Keratinocyte (primary cell): Measurements from ENCODE around the gene CYP46A1. TPM values are rescaled to one million over a fixed set of nuclear protein-coding genes. Genes with fewer than 3 reads are reported as not detected.

Source experiments
- DNase-seq: peaks from one replicate; pipeline ENCODE4 v3.0.0-alpha.2; 2011; ENCODE audit warnings: low read depth, missing footprints, low spot score
- FAIRE-seq: peaks from 2 replicates; lab custom pipeline; 2011; peaks lifted over from hg19 to GRCh38; lab: Jason Lieb, UNC
- H2AFZ ChIP-seq: 2 replicates; pipeline ENCODE4 v1.6.0; 2012; ENCODE audit warnings: low read length, control low read depth, inconsistent platforms; ENCODE audit not compliant: control insufficient read depth
- H3K27ac ChIP-seq: 2 replicates; pipeline ENCODE4 v1.5.1; 2011; ENCODE audit warnings: low read length; ENCODE audit not compliant: control insufficient read depth, insufficient read depth
- H3K27me3 ChIP-seq: 3 replicates; pipeline ENCODE4 v1.6.0; 2011; ENCODE audit warnings: low read length; ENCODE audit not compliant: control insufficient read depth, insufficient read depth; ENCODE audit errors: extremely low read depth
- H3K36me3 ChIP-seq, 2 experiments: 2 replicates in 1 of 2; 3 replicates in 1 of 2; pipeline ENCODE4 v1.5.1; 2011; ENCODE audit warnings: low read length in 2 of 2, mild to moderate bottlenecking in 1 of 2; ENCODE audit not compliant: control insufficient read depth in 2 of 2, insufficient read depth in 2 of 2; ENCODE audit errors: extremely low read depth in 1 of 2
- H3K4me1 ChIP-seq: 3 replicates; pipeline ENCODE4 v1.5.1; 2011; ENCODE audit warnings: low read length; ENCODE audit not compliant: control insufficient read depth, insufficient read depth; ENCODE audit errors: extremely low read depth
- H3K4me2 ChIP-seq: 3 replicates; pipeline ENCODE4 v1.6.0; 2011; ENCODE audit warnings: low read depth, low read length; ENCODE audit not compliant: control insufficient read depth, insufficient read depth; ENCODE audit errors: extremely low read depth
- H3K4me3 ChIP-seq, 3 experiments: fragments of 200-600 bp in 1 of 3; sonication (generic) in 1 of 3; 2 replicates in 2 of 3; 3 replicates in 1 of 3; pipeline ENCODE4 v1.5.1; 2011 to 2016; ENCODE audit warnings: low read length in 3 of 3, mild to moderate bottlenecking in 3 of 3, control low read depth in 2 of 3, inconsistent platforms in 1 of 3, low read depth in 1 of 3, mixed read lengths in 1 of 3, mixed run types in 1 of 3, moderate library complexity in 1 of 3; ENCODE audit not compliant: control insufficient read depth in 2 of 3, insufficient read depth in 2 of 3; ENCODE audit errors: extremely low read depth in 1 of 3
- H3K79me2 ChIP-seq: 2 replicates; pipeline ENCODE4 v1.6.0; 2012; ENCODE audit warnings: low read length; ENCODE audit not compliant: control insufficient read depth, insufficient read depth
- H3K9ac ChIP-seq: 3 replicates; pipeline ENCODE4 v1.6.0; 2011; ENCODE audit warnings: low read length; ENCODE audit not compliant: control insufficient read depth, insufficient read depth; ENCODE audit errors: extremely low read depth
- H3K9me1 ChIP-seq: 3 replicates; pipeline ENCODE4 v1.6.0; 2011; ENCODE audit warnings: low read length; ENCODE audit not compliant: control insufficient read depth, insufficient read depth; ENCODE audit errors: extremely low read depth
- H3K9me3 ChIP-seq: 2 replicates; pipeline ENCODE4 v1.5.1; 2012; ENCODE audit warnings: low read depth, low read length; ENCODE audit not compliant: control insufficient read depth
- H4K20me1 ChIP-seq: 3 replicates; pipeline ENCODE4 v1.6.0; 2011; ENCODE audit warnings: low read length; ENCODE audit not compliant: control insufficient read depth, insufficient read depth; ENCODE audit errors: extremely low read depth
- EZH2 ChIP-seq: IDR thresholded peaks from one replicate; pipeline ENCODE4 v1.6.1; 2012; ENCODE audit warnings: inconsistent platforms, mild to moderate bottlenecking, low read length, moderate library complexity
- dilution Hi-C: fragments of 300-500 bp; cut with MboI; formaldehyde crosslinking; loops from one replicate; pipeline ENCODE4 v1.7.0; 2020; ENCODE audit warnings: low sequenced_read_pairs; ENCODE audit not compliant: extremely low pct_ligation_motif_present
- polyA plus RNA-seq, 5 experiments: library from polyadenylated mRNA; depleted of rRNA in 3 of 5; stranded (reverse) in 3 of 5; stranded (forward) in 1 of 5; unstranded in 1 of 5; fragments of >200 nt; gene quantifications; 1 replicate in 1 of 5; 2 replicates in 3 of 5; 3 replicates in 1 of 5; pipeline versions ENCODE4 v1.2.1 to v1.2.3, GENCODE V29; 2011 to 2012; ENCODE audit warnings: missing spikeins in 2 of 5, low read depth in 1 of 5, low replicate concordance in 1 of 5
- TF ChIP-seq, protein P1 (sequence below), 3 experiments: IDR thresholded peaks in 1 of 3; conservative IDR thresholded peaks in 1 of 3; optimal IDR thresholded peaks in 1 of 3; 2 replicates in 2 of 3; 3 replicates in 1 of 3; pipeline versions ENCODE3 to v1.5.1; 2011; ENCODE audit warnings: low read length in 3 of 3, mild to moderate bottlenecking in 3 of 3, moderate library complexity in 2 of 3, control low read depth in 1 of 3, inconsistent platforms in 1 of 3; ENCODE audit not compliant: insufficient read depth in 2 of 3; ENCODE audit errors: extremely low read depth in 1 of 3

CYP46A1 gene
- polyA plus RNA-seq, 1 donor (not counting 4 experiments of a cell fraction or from before 2014, with no cell fraction given), result 0.01 TPM

DNA sequence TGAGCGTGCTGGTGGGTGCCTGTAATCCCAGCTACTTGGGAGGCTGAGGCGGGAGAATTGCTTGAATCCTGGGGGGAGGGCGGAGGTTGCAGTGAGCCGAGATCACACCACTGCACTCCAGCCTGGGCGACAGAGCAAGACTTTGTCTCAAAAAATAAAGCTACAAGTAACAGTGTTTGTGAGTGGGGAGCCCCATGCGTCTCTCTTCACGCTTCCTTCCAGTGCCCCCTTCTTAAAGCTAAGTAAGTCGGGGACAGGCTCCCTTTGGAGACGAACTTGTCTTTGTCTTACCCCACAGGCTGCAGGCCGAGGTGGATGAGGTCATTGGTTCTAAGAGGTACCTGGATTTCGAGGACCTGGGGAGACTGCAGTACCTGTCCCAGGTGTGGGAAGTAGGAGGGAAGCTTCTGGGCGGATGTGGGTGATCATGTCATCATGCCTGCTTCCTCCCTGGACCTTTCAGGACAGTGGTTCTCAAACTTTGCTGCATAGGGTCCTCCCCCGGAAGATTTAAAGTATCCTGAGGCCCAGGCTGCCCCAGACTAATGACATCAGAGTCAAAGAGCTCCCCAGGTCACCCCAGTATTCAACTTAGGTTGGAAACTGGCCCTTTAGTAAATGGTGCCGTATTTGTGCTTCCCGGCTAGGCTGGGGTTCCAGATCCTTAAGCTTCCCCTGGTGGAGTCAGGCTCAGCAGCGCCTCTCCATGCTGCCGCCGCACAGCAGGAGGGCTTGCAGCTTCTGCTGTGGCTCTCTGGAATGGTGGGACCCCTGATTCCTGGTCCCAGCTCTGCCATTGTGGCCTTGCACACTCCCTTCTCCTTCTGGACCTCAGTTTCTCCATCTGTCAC lies 37.1 kb downstream of the CYP46A1 start:
- dilution Hi-C loops, result loop anchor here (25.0 kb wide), 1 partner anchor 141 kb away; no protein-coding TSS in a partner anchor

DNA sequence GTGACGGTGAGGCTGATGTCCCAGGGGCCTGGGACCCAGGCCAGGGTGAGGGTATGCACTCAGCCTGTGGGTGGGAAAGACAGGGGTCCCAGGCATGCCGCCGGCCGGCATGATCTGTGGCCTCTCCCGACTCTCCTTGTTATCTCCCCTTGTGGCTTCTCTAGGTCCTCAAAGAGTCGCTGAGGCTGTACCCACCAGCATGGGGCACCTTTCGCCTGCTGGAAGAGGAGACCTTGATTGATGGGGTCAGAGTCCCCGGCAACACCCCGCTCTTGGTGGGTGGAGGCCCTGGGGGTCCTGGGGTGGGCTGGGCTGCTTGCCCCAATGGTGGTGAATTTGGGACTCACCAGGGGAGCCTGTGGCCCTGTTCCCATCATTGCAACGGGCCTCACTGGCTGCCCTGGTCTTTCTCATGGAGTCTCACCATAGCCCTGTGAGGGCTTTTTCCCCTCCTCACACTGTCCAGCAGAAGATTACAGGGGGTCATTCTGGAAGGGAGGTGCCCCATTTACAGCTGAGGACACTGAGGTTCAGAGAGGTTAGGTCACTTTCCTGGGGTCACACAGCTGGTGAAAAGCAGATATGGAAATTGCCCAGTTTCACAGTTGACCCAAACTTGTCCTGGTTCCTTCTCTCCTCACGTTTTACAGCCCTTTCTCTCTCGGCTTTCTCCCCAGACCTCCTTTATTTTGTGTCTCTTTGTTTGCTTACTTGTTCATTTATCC lies 37.9 kb downstream of the CYP46A1 start:
- no peak overlapping the region for H2AFZ ChIP-seq
- no peak for FAIRE-seq
- peaks cover 25% of the 10 kb centered on the region for H3K27me3 ChIP-seq
- no peaks in the 10 kb centered on the region for H3K9me3 ChIP-seq
- no peaks in the 10 kb centered on the region for H3K36me3 ChIP-seq
- H3K4me3 ChIP-seq, result no peak overlapping the region
- H4K20me1 ChIP-seq, result peaks cover 3% of the 10 kb centered on the region
- no peak for DNase-seq
- no peaks in the 10 kb centered on the region for H3K79me2 ChIP-seq
- no peak overlapping the region for H3K27ac ChIP-seq
- no peak overlapping the region for H3K4me2 ChIP-seq
- dilution Hi-C loops, result loop anchor here (25.0 kb wide), 1 partner anchor 140 kb away; no protein-coding TSS in a partner anchor
- TF ChIP-seq EZH2, result no peak
- TF ChIP-seq, protein P1, sequence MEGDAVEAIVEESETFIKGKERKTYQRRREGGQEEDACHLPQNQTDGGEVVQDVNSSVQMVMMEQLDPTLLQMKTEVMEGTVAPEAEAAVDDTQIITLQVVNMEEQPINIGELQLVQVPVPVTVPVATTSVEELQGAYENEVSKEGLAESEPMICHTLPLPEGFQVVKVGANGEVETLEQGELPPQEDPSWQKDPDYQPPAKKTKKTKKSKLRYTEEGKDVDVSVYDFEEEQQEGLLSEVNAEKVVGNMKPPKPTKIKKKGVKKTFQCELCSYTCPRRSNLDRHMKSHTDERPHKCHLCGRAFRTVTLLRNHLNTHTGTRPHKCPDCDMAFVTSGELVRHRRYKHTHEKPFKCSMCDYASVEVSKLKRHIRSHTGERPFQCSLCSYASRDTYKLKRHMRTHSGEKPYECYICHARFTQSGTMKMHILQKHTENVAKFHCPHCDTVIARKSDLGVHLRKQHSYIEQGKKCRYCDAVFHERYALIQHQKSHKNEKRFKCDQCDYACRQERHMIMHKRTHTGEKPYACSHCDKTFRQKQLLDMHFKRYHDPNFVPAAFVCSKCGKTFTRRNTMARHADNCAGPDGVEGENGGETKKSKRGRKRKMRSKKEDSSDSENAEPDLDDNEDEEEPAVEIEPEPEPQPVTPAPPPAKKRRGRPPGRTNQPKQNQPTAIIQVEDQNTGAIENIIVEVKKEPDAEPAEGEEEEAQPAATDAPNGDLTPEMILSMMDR (optimal IDR thresholded peaks at IDR 0.05 in 1 of 3, IDR thresholded peaks at IDR 0.05 in 1 of 3, conservative IDR thresholded peaks at IDR 0.05 in 1 of 3; ENCODE audit: extremely low read depth in 1 of 3, insufficient read depth in 2 of 3, low read length in 3 of 3), result no peak
- H3K9me1 ChIP-seq, result no peaks in the 10 kb centered on the region
- no peaks in the 10 kb centered on the region for H3K4me1 ChIP-seq
- no peak overlapping the region for H3K9ac ChIP-seq

More for the DNA sequence above, 37.1 kb downstream of the CYP46A1 start:
- no peaks in the 10 kb centered on the region for H3K36me3 ChIP-seq
- H3K27ac ChIP-seq, result no peak overlapping the region
- H3K9me1 ChIP-seq, result no peaks in the 10 kb centered on the region
- H3K4me2 ChIP-seq, result no peak overlapping the region
- H3K9me3 ChIP-seq, result no peaks in the 10 kb centered on the region
- H3K9ac ChIP-seq, result no peak overlapping the region
- peaks cover 3% of the 10 kb centered on the region for H4K20me1 ChIP-seq
- FAIRE-seq (no peak), DNase-seq (no peak)
- no peak for TF ChIP-seq EZH2
- TF ChIP-seq, protein P1 (optimal IDR thresholded peaks at IDR 0.05 in 1 of 3, IDR thresholded peaks at IDR 0.05 in 1 of 3, conservative IDR thresholded peaks at IDR 0.05 in 1 of 3; ENCODE audit: extremely low read depth in 1 of 3, insufficient read depth in 2 of 3, low read length in 3 of 3), result no peak
- H3K4me1 ChIP-seq, result no peaks in the 10 kb centered on the region
- H3K4me3 ChIP-seq, result no peak overlapping the region
- no peaks in the 10 kb centered on the region for H3K79me2 ChIP-seq
- peaks cover 18% of the 10 kb centered on the region for H3K27me3 ChIP-seq
- H2AFZ ChIP-seq, result no peak overlapping the region
